OCI-LY7 (cell line): ENCODE data around the gene FAM169A. TPM values are rescaled to one million over a fixed set of nuclear protein-coding genes. Genes with fewer than 3 reads are reported as not detected.

Experiments
- BruUV-seq: library from RNA; stranded (reverse); fragments of 400-500 nt; replicated peaks from 2 replicates; lab custom pipeline; 2021; lab: Mats Ljungman, UMichigan
- CTCF ChIA-PET: fragments of 300-600 bp; sonication (Branson Sonifier 250); formaldehyde crosslinking; loops from one replicate; lab custom pipeline; 2022; ENCODE audit warnings: antibody characterized with exemption; ENCODE audit not compliant: unreplicated experiment; lab: Charles Lee
- POLR2A ChIA-PET: fragments of 300-600 bp; sonication (Branson Sonifier 250); formaldehyde crosslinking; loops from one replicate; lab custom pipeline; 2022; ENCODE audit warnings: antibody characterized with exemption; lab: Charles Lee
- DNase-seq: peaks from one replicate; pipeline ENCODE4 v3.0.0-alpha.2; 2015; ENCODE audit warnings: low spot score
- H2AFZ ChIP-seq: fragments of 200-600 bp; sonication (generic), shearing (Covaris generic); 2 replicates; pipeline ENCODE4 v1.6.1; 2014; ENCODE audit warnings: mild to moderate bottlenecking, antibody characterized with exemption, low read length, moderate library complexity
- H3K27ac ChIP-seq: fragments of 200-600 bp; sonication (generic); 2 replicates; pipeline ENCODE4 v1.5.1; 2014; ENCODE audit warnings: mixed run types, low read depth, mild to moderate bottlenecking, moderate library complexity, low read length, inconsistent platforms; ENCODE audit not compliant: poor library complexity, severe bottlenecking
- H3K36me3 ChIP-seq: fragments of 200-600 bp; sonication (generic); 2 replicates; pipeline ENCODE4 v1.6.1; 2014; ENCODE audit warnings: mild to moderate bottlenecking, antibody characterized with exemption, low read length, moderate library complexity, mixed read lengths; ENCODE audit not compliant: insufficient read depth
- H3K4me1 ChIP-seq: fragments of 200-600 bp; sonication (generic); 2 replicates; pipeline ENCODE4 v1.5.1; 2014; ENCODE audit warnings: mild to moderate bottlenecking, low read length; ENCODE audit not compliant: insufficient read depth, poor library complexity, severe bottlenecking
- H3K4me2 ChIP-seq: fragments of 200-600 bp; sonication (generic); 2 replicates; pipeline ENCODE4 v1.6.1; 2014; ENCODE audit warnings: mild to moderate bottlenecking, low read length
- H3K4me3 ChIP-seq: fragments of 200-600 bp; sonication (generic); 2 replicates; pipeline ENCODE4 v1.5.1; 2014; ENCODE audit warnings: mild to moderate bottlenecking, low read depth, low read length; ENCODE audit not compliant: poor library complexity, severe bottlenecking
- H3K79me2 ChIP-seq: fragments of 200-600 bp; sonication (generic); 2 replicates; pipeline ENCODE4 v1.6.1; 2016; ENCODE audit warnings: low read depth, mild to moderate bottlenecking, low read length, moderate library complexity, mixed read lengths; ENCODE audit not compliant: insufficient read depth
- H3K9me2 ChIP-seq: fragments of 200-600 bp; sonication (generic); 2 replicates; pipeline ENCODE4 v1.6.1; 2016; ENCODE audit warnings: mild to moderate bottlenecking, low read length, mixed read lengths; ENCODE audit not compliant: insufficient read depth
- H3K9me3 ChIP-seq: fragments of 200-600 bp; sonication (generic); 2 replicates; pipeline ENCODE4 v1.6.1; 2014; ENCODE audit warnings: mild to moderate bottlenecking, mixed run types, low read length, mixed read lengths
- H4K20me1 ChIP-seq: fragments of 200-600 bp; sonication (generic); 2 replicates; pipeline ENCODE4 v1.6.1; 2014; ENCODE audit warnings: mild to moderate bottlenecking, antibody characterized with exemption, low read length, moderate library complexity, mixed read lengths; ENCODE audit not compliant: insufficient read depth
- CTCF ChIP-seq: fragments of 200-600 bp; sonication (generic); conservative IDR thresholded peaks from 2 replicates; pipeline ENCODE4 v1.5.1; 2014; ENCODE audit warnings: mild to moderate bottlenecking, antibody characterized with exemption, low read length, moderate library complexity, mixed read lengths
- EZH2phosphoT487 ChIP-seq: fragments of 200-600 bp; sonication (generic); IDR thresholded peaks from 2 replicates; pipeline ENCODE4 v1.6.1; 2018; ENCODE audit warnings: low read depth, borderline replicate concordance, mild to moderate bottlenecking, mixed run types, antibody characterized with exemption, low read length, moderate library complexity, mixed read lengths
- intact Hi-C: fragments of 100-400 bp; cut with micrococcal nuclease; formaldehyde crosslinking; loops from one replicate; pipeline ENCODE4 v1.10.0; 2022; ENCODE audit not compliant: unreplicated experiment
- total RNA-seq, 2 experiments: library from RNA; depleted of rRNA in 1 of 2; stranded (reverse); fragments of >200 nt in 1 of 2; shearing (Covaris generic) in 1 of 2; gene quantifications; 2 replicates each; pipeline ENCODE4 v1.2.3, GENCODE V29; 2014 to 2022

FAM169A gene
- total RNA-seq, 2 experiments from 2014 or later: not detected

GRCh38 chr5:74895906-74896305 lies 29.7 kb upstream of the FAM169A start:
- Histone ChIP-seq H3K27ac (no peak overlapping the region), H3K9me2 (no peaks in the 10 kb centered on the region), H3K4me2 (no peak overlapping the region), H3K79me2 (no peaks in the 10 kb centered on the region), H3K9me3 (no peaks in the 10 kb centered on the region), H4K20me1 (no peaks in the 10 kb centered on the region), H3K4me1 (no peaks in the 10 kb centered on the region), H2AFZ (no peak overlapping the region), H3K4me3 (no peak overlapping the region), H3K36me3 (no peaks in the 10 kb centered on the region)
- DNase-seq: no peak
- ChIA-PET POLR2A (no interaction called here), CTCF (no interaction called here)
- TF ChIP-seq CTCF (no peak), EZH2phosphoT487 (no peak)
- no TSS peak for BruUV-seq
- intact Hi-C loops: no loop called here

- Histone ChIP-seq H3K27ac (no peak overlapping the region), H3K4me3 (no peak overlapping the region), H2AFZ (no peak overlapping the region), H3K9me3 (no peaks in the 10 kb centered on the region), H4K20me1 (no peaks in the 10 kb centered on the region), H3K36me3 (no peaks in the 10 kb centered on the region), H3K79me2 (no peaks in the 10 kb centered on the region), H3K9me2 (no peaks in the 10 kb centered on the region), H3K4me2 (no peak overlapping the region), H3K4me1 (no peaks in the 10 kb centered on the region)
- intact Hi-C loops: no loop called here
- no peak for DNase-seq
- no peak for TF ChIP-seq EZH2phosphoT487
- TF ChIP-seq CTCF: no peak
- CTCF ChIA-PET: no interaction called here
- no TSS peak for BruUV-seq
- POLR2A ChIA-PET: no interaction called here
Measured at GRCh38 chr5:74894351-74894750, 28.2 kb upstream of the FAM169A start.

- Histone ChIP-seq H3K4me1 (no peaks in the 10 kb centered on the region), H3K4me3 (no peak overlapping the region), H3K79me2 (no peaks in the 10 kb centered on the region), H3K36me3 (no peaks in the 10 kb centered on the region), H3K9me2 (no peaks in the 10 kb centered on the region), H4K20me1 (no peaks in the 10 kb centered on the region), H3K9me3 (no peaks in the 10 kb centered on the region), H3K4me2 (no peak overlapping the region), H3K27ac (no peak overlapping the region), H2AFZ (no peak overlapping the region)
- ChIA-PET CTCF (no interaction called here), POLR2A (no interaction called here)
- TF ChIP-seq EZH2phosphoT487: no peak
- TF ChIP-seq CTCF: no peak
- intact Hi-C loops: no loop called here
- BruUV-seq: no TSS peak
- no peak for DNase-seq
Measured at GRCh38 chr5:74892921-74893320, 26.7 kb upstream of the FAM169A start.
